HG03558 (cell line): Measurements from ENCODE around the gene RERE.

Experiments used
- ATAC-seq: cut with Tn5 transposase; IDR thresholded peaks from one replicate; pipeline ENCODE4 v1.9.1; 2021; ENCODE audit warnings: moderate number of reproducible peaks; ENCODE audit not compliant: unreplicated experiment; ENCODE audit errors: extremely low read depth

Gene RERE

GRCh38 chr1:8355439-8356255 lies 461.8 kb downstream of the RERE start:
- no peak for ATAC-seq

- ATAC-seq, result no peak
Observed at GRCh38 chr1:8354038-8354437, 463.4 kb downstream of the RERE start.

- ATAC-seq, result no peak
Observed at GRCh38 chr1:8352886-8353785, 464.3 kb downstream of the RERE start.

DNA sequence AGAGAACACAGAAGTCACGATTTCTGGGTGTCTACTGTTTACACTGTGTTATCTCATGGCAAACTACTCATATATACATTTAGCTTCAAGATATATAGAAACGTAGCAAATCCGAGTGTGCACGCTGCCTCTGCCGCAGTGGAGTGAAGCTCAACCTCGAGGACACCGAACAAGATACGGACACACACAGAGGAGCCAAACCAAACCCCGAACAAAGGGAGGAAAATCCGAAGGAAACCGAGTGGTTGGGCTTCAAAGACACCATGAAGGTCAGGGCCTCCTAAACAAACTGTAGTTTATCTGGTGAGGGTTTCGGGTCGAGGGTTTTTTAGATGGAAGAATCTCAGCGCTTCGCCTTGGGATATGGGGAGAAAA lies 465.0 kb downstream of the RERE start:
- ATAC-seq, result no peak

DNA sequence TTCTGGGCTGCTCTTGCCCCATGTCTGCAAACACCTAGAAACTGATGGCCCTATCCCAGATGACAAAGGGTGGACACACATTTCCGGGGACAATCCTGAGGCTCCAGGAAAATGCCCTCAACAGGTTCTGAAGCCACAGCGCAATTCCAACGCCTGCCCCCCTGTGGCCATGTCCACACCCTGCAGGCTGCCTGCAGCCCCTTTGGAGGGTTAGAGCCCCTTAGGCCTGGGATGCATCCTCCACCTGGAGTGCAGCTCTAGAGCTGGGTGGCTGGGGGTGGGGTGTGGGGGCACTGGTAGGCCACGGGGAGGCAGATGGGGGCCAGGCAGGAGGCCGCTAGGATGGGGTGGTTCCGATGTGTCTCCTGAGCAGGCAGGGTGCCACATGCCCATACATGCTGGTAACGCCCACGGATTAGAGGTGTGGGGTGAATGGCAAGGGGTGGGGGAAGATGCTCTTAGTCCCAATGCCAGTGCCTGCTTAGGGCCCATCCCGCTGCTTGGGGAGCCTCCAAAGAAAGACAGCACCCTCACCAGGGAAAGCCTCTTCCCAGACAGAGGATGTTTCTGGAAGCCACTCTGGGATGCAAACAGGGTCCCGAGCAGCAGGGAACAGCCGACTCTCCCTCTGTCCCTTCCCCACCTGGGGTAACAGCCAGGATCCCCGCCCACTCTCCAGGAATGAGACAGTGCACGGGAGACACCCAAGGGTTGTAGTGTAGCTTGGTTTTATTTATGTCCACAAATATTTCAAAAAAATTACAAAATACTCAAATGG lies 465.6 kb downstream of the RERE start:
- no peak for ATAC-seq

DNA sequence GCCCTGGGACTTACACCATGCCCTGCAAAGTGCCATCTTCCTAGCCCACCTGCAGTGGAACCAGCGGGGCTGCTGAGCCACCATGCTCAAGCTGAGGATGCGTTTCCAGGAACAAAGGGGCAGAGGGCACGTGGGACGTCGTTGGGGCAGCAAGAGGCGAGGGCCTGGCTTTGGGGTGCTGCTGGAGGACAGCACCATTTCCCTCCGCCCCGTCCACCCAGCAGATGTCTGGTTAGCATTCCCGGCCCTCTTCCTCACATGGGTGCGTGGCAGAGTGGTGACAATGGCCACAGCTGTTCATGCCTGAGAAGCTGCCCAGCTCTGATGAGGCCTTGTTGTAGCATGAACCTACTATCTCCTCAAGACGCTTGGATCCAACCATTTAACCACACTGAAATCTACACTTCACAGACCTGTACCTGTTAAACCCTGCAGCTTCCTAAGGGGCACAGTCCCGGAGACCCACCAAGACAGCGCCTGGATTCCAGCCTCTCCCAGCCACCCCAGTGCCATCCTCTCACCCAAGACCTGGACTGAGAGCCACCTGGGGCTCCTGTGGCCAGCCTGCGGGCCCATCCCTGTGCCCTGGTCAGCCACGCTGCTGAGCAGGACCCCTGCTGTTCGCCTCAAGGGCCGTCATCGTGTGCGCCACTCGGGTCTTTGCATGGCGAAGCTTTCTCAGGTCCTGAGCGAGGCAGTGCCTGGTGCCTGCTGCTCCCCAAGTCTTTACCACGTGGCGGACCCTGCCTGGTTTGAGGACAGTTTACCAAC lies 466.3 kb downstream of the RERE start:
- no peak for ATAC-seq

DNA sequence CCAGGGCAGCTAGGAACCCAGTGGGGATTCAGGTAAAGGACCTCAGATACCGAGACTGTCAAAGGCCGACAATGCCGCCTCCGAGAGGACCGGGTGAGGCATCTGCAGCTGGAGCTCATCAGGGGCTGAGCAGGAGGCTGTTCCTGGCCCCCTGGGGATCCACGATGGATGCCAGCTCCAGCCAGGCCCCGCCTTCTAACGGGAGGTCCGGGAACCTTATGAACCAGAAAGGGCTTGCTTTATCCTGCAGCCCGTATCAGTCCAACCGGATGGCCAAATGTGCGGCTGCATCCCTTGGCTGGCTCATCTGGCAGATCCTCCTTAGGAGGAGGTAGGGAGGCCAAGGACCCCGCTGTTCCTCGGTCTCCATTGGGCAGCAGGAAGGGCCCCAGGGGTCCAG lies 467.5 kb downstream of the RERE start:
- ATAC-seq, result no peak

- ATAC-seq, result no peak
Observed at GRCh38 chr1:8349473-8349865, 468.0 kb downstream of the RERE start.

DNA sequence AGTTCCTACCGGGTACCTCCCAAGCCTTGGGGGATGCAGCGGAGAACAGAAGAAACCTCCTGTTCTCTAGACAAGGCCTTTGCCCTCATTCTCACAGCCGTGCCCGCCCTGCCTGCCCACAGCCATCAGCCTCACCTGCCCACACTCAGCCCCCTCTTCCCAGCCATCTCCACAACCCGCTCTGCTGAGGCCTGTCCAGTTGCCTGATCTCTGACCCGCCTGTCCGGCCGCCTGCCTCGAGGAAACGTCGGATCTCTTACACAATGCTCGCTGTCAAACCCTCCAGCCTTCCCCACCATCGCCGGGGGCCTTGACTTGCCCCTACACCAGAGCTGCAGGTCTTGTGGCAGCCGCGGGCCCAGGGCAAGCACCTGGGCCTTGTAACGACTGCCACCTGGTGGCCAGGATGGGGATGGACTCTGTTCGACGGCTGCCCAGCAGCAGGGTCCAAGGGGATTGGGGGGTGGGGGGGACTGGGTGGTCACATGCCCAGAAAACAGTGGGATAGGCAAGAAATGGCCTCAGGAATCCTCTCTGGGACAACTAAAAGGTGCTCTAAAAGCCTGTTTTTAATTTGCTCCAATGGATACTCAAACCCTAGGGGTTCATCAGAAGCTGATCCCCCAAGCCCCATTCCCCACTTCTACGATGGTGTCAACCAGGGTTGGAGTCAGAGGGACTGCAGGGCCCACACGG lies 468.5 kb downstream of the RERE start:
- ATAC-seq, result no peak

DNA sequence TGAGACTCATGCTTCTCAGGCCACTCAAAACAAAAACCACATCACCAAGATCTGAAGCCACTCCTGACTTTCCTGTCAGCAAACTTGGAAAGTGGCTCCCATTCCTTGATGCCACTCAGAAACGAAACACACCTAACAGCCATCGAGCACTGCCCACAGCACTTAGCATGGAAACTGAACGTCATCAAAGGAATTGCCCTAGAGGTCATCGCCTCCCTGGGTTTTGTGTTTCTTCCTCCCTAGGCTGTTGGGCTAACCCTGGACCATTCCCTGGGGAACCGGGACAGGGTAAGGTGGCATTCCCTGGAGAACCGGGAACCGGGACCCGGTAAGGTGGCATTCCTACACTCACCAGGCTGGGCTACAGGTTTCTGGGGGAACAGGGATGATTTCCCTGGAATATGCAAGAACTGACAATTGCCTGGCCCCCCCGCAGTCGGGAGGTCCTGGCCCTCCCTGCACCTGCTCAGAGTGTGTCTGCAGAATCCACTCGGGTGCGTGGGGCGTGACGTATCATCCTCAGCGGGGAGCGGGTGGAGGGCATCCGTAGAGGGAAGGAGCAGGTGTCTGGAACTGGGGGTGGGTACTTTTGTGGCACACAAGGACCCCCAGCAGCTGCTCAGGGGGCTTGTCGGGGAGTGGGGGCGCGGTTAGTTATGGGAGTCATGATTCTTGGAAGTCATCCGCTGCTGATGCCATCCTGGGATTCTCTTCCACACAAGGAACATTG lies 469.2 kb downstream of the RERE start:
- ATAC-seq, result no peak

DNA sequence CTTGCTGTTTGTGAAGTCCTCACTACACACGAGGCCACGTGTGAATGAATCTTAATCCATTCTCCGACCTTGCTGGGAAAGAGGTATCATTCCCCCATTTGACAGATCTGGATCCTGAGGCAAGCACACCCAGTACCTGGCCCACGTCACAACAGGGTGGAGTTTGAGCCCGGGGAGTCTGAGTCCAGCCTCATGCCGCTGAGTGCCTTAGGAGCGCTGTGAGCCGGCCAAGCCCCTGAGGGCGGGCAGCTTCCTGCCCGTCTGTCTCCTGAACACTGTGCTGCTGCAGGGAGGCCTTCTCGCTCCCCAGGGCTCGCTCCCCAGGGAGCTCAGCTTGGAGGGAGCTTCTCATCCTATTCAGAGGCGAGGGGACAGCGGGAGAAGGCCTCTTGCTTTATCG lies 469.8 kb downstream of the RERE start:
- ATAC-seq, result no peak

DNA sequence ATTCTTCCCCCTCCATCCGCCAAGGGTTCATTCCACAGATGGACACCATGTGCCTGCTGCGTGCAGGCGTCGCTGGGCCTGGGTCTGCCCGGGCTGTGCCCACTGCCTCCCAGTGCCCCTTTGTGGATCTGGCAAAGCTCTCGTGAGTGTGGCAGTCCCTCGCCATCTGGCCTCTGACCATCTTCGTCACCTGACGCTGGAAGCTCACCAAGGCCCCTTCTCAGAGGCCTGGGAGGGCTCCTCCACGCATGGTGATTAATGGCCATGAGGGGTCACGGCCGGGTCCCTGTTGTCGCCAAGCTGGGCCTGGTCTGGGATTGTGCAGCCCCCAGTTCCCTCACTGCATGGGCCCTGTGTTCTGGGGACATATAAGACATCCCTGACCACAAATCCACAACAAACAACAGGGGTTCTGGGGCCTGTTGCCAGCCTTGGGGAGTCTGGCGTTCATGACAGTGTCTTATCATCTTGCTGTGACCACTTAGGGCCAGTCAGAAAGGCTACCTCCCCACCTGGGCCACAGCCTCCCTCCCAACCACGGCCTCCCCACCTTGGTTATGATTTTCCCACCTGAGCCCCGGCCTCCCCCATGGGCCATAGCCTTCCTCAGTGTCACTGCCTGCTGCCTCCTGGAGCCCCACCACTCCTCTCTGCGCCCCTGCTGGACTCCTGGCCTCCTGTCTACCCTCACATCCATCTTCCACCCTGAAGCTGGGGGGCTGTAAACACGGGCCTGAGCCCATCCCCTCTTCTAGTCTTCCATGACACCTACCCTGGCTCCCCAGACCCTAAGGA lies 471.6 kb downstream of the RERE start:
- ATAC-seq, result no peak

DNA sequence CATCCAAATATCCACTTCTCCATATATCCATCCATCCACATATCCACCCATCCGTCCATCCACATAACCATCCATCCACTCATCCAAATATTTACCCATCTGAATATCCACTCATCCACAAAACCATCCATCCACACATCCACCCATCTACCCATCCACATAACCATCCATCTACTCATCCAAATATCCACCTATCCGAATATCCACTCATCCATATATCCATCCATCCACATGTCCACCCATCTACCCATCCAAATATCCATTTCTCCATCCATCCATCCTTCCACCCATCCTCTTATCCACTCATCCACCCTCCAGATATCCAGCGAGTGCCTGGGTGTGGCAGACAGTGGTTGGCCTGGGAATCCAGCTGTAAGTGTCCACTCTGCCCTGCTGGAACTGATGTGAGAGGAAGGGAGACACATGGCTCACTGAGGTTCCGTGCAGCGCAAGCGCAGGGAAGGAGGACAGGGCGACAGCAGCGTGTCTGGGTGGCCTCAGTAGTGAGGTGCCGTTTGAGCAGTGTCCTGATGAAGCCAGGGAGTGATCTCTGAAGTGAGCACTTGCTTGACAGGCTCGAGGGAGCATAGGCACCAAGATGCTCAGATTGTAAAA lies 472.4 kb downstream of the RERE start:
- ATAC-seq, result no peak

GRCh38 chr1:8343464-8344001 lies 473.9 kb downstream of the RERE start:
- no peak for ATAC-seq

- no peak for ATAC-seq
Observed at GRCh38 chr1:8343044-8343443, 474.4 kb downstream of the RERE start.

DNA sequence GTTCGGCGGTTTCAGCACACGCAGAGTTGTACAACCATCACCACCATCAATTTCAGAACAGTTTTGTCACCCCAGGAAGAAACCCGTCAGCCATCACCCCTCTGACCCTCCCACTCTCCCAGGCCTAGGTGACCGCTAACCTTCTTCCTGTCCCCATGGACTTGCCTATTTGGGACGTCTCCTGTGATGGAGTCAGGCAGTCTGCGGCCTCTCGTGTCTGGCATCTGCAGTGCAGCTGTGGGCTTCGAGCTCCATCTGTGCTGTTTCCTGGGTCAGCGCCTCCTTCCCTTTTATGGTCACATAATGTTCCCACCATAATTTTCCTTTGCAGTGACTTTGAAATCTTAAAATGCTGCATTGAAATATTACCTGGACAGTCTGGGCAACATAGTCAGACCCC lies 475.1 kb downstream of the RERE start:
- no peak for ATAC-seq

DNA sequence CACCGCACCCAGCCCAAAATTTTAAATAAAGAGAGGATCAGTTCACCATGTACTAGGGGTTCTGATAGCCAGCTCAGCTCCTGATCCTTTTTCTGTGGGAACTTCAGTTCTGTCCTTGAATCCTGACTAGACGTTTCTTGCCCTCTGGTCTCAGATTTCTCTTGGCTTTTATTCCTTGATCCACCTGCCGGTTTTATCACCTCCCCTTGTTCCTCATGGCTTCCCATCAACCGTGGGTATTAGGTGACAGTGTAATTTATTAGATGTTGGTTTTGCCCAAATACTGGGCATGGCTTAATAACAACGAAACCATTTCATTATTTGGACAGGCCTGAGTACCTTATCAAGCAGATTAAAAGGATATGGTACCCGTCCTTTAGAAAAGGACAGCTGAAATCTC lies 477.0 kb downstream of the RERE start:
- ATAC-seq, result no peak
